Dermis microvascular lymphatic vessel endothelial cell (primary cell): Measurements from ENCODE around the gene LAMC2. TPM values are rescaled to one million over a fixed set of nuclear protein-coding genes. Genes with fewer than 3 reads are reported as not detected.
"Not testable (repeated sequence)": the region's sequence is repeated elsewhere in the genome, so short reads cannot be mapped to it uniquely, and the experiment has no call there.

Experiments used
- DNase-seq, 2 donors: peaks; one replicate each; pipeline versions ENCODE4 v3.0.0 to v3.0.0-alpha.2; 2010; ENCODE audit warnings: low read depth in 2 of 2
- total RNA-seq: library from RNA; depleted of rRNA; stranded (reverse); fragments of >200 nt; gene quantifications from 2 replicates; pipeline ENCODE4 v1.2.1, GENCODE V29; 2014

The LAMC2 gene
- total RNA-seq, 1 donor from 2014 or later: 39.9 TPM

GRCh38 chr1:183259924-183260323 is 73.9 kb downstream of the LAMC2 start:
- DNase-seq: no peak

GRCh38 chr1:183262628-183263200 is 76.7 kb downstream of the LAMC2 start:
- DNase-seq: no peak

- DNase-seq: no peak
Observed at GRCh38 chr1:183263886-183264602, 78.0 kb downstream of the LAMC2 start.

GRCh38 chr1:183267646-183268431 is 81.8 kb downstream of the LAMC2 start:
- DNase-seq: peak in 1 of 2 donors; percentile 58

GRCh38 chr1:183270541-183271141 is 84.6 kb downstream of the LAMC2 start:
- DNase-seq: peak; percentile 67 to 91

GRCh38 chr1:183272390-183272848 is 86.4 kb downstream of the LAMC2 start:
- DNase-seq: peak; percentile 51 to 52

GRCh38 chr1:183273300-183273699 is 87.2 kb downstream of the LAMC2 start:
- no peak for DNase-seq

GRCh38 chr1:183273984-183274383 is 87.9 kb downstream of the LAMC2 start:
- not testable (repeated sequence) for DNase-seq

- DNase-seq: no peak
Observed at GRCh38 chr1:183274836-183275235, 88.8 kb downstream of the LAMC2 start.

- DNase-seq: no peak
Observed at GRCh38 chr1:183275322-183275721, 89.3 kb downstream of the LAMC2 start.

GRCh38 chr1:183276386-183277080 is 90.5 kb downstream of the LAMC2 start:
- no peak for DNase-seq

GRCh38 chr1:183277821-183278738 is 92.0 kb downstream of the LAMC2 start:
- no peak for DNase-seq

- DNase-seq: peak in 1 of 2 donors; percentile 78
Observed at GRCh38 chr1:183278739-183279591, 92.9 kb downstream of the LAMC2 start.

- no peak for DNase-seq
Observed at GRCh38 chr1:183279835-183280234, 93.8 kb downstream of the LAMC2 start.

GRCh38 chr1:183281039-183281438 is 95.0 kb downstream of the LAMC2 start:
- no peak for DNase-seq

GRCh38 chr1:183281553-183282091 is 95.6 kb downstream of the LAMC2 start:
- DNase-seq: peak; percentile 84 to 91

- DNase-seq: no peak
Observed at GRCh38 chr1:183282101-183282855, 96.2 kb downstream of the LAMC2 start.

GRCh38 chr1:183283286-183283685 is 97.2 kb downstream of the LAMC2 start:
- no peak for DNase-seq
